ENCODE results near the gene ENKD1. TPM values are rescaled to one million over a fixed set of nuclear protein-coding genes. Genes with fewer than 3 reads are reported as not detected.

Gene ENKD1
- total and polyA plus RNA-seq, 2 of the 4 experiments (the other 2 are of a cell fraction), result 2.9 to 6.3 TPM

DNA sequence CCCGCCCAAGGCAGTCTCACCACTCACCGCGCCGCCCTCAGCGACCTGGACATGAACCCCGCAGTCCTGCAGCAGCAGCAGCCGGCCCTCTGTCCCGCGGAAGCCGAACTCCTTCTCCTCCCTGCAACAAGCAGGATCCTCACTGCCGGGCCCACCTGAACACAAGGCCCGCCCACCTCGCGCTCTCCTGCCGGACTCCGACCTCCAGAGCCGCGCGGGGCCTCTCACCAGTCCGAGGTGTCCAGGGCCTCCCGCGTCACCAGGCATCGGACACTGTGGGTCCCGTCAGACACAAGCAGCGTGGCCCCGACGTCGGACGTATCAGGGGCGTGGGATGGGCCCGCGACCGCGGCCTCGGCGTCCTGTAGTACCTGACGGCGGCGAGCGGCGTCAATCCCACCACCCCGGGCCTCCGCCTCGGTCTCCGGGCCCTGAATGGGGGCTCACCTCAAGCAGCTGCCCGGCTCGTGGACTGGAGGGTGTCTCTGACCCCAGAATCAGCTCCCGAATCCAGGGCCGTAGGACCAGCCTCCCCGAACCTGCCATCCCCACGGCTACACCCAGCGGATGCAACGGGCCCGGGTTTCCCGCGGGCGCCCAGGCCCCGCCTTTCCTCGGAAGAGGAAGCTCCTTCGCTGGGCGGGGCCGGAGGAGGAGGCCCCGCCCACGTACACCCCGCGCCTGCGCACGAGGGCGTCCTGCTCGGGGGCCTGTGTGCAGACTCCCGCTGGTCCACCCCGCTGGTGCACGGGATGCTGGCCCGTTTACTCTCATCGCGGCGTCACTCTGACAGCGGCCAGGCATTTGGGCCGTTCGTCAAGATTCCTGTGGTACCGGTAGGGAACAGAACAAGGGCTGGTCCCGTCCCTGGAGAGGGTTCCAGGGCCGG, 6.6 kb downstream of the ENKD1 start, which contains the start of gene ACD (continued):
- TF ChIP-seq, protein P1, sequence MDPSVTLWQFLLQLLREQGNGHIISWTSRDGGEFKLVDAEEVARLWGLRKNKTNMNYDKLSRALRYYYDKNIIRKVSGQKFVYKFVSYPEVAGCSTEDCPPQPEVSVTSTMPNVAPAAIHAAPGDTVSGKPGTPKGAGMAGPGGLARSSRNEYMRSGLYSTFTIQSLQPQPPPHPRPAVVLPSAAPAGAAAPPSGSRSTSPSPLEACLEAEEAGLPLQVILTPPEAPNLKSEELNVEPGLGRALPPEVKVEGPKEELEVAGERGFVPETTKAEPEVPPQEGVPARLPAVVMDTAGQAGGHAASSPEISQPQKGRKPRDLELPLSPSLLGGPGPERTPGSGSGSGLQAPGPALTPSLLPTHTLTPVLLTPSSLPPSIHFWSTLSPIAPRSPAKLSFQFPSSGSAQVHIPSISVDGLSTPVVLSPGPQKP (IDR thresholded peaks at IDR 0.05; ENCODE audit: borderline replicate concordance, low read depth, low read length), result no peak
